ENCODE results near the gene RPL11.
"Not testable (repeated sequence)": the region's sequence is repeated elsewhere in the genome, so short reads cannot be mapped to it uniquely, and the experiment has no call there.

Gene RPL11

DNA sequence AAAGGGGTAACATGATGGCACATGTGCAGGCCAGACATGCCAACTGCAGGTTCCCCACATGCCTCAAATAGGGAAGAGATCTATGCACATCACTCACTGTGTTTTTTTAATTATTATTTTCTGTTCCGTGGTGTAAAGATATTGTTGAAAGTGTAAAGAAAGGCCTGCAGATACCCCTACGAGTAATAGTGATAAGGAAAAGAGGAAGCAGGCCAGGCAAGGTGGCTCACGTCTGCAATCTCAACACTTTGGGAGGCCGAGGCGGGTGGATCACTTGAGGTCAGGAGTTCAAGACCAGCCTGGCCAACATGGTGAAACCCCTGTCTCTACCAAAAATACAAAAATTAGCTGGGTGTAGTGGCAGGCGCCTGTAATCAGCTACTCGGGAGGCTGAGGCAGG lies 6.4 kb upstream of the RPL11 start:
- DNase-seq (ENCODE audit: low read depth): not testable (repeated sequence)

DNA sequence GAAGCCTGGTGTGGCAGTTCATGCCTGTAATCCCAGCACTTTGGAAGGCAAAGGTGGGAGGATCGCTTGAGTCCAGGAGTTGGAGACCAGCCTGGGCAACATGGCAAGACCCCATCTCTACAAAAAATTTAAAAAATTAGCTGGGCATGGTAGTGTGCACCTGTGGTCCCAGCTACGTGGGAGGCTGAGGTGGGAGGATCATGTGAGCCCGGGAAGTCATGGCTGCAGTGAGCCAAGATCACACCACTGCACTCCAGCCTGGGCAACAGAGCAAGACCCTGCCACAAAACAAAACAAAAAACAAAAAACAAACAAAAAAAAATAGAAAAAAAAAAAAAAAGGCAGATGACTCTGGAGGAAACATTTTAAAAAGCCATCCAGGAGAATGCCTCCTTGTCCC lies 3.9 kb upstream of the RPL11 start:
- DNase-seq (ENCODE audit: low read depth): not testable (repeated sequence)

DNA sequence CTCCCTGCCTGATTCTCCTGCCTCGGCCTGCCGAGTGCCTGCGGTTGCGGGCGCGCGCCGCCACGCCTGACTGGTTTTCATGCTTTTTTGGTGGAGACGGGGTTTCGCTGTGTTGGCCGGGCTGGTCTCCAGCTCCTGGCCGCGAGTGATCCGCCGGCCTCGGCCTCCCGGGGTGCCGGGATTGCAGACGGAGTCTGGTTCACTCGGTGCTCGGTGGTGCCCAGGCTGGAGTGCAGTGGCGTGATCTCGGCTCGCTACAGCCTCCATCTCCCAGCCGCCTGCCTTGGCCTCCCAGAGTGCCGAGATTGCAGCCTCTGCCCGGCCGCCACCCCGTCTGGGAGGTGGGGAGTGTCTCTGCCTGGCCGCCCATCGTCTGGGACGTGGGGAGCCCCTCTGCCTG lies 3.3 kb upstream of the RPL11 start:
- DNase-seq (ENCODE audit: low read depth): not testable (repeated sequence)

DNA sequence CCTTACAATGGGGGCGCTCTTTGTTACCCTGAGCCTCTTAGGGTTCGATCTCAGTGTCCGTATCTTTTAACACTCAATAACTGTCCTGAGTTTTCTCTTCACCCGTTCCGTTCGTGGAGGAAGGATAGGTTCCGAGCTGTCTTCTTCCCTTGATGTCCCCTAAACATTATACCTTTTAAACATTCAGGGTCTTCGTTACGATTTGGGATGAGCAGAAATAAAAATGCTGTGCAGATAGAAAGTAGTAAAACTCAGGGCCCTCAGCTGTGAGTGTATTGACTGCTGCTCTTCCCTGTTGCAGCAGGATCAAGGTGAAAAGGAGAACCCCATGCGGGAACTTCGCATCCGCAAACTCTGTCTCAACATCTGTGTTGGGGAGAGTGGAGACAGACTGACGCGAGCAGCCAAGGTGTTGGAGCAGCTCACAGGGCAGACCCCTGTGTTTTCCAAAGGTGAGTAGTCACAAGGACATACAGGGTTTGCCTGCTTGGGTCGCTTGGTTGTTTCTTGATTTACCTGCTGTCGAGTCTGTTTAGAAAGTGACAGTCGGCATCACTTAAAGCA lies 784 bp downstream of the RPL11 start:
- DNase-seq (ENCODE audit: low read depth): no peak

DNA sequence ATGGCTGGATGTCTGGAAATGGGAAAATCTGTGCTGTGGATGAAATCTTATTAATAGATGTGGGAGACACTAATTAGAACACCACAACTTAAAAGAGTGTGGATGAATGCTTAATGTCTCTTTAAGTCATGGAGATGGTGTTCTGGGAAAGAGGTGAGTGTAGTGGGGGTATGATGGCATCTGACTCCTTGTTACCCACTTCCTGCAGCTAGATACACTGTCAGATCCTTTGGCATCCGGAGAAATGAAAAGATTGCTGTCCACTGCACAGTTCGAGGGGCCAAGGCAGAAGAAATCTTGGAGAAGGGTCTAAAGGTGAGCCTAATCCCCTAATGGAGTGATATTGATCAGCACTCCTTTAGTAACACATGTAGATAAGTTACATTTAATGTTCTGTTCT lies 2.0 kb downstream of the RPL11 start:
- no peak for DNase-seq (ENCODE audit: low read depth)

DNA sequence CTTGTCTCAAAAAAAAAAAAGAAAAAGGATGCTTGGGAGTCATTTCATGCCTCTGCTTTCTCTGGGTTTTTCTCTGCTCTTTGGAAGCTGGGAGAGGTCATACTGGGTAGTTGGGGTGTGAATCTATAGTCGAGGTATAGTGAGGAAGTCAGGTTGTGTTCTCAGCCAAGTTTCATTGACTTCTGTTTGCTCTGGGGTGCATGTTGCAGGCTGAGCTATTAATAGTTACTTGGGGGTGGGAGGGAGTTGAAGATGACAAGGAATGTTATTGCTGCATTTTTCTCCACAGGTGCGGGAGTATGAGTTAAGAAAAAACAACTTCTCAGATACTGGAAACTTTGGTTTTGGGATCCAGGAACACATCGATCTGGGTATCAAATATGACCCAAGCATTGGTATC lies 2.8 kb downstream of the RPL11 start:
- DNase-seq (ENCODE audit: low read depth): no peak

DNA sequence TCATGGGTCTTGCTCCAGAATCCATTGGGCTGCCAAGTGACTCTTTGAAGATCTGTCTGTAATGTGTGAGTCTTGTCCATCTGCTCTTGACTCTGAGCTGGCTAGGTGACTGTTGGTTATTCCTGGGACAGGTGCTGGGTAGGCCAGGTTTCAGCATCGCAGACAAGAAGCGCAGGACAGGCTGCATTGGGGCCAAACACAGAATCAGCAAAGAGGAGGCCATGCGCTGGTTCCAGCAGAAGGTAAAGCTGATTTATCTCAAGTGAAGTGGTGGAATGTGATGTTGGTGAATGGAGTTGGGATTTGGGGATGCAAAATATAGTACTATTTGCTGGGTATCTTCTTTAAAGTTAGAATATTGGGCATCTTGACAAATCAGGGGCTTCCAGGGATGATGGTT lies 4.1 kb downstream of the RPL11 start:
- DNase-seq (ENCODE audit: low read depth): no peak

DNA sequence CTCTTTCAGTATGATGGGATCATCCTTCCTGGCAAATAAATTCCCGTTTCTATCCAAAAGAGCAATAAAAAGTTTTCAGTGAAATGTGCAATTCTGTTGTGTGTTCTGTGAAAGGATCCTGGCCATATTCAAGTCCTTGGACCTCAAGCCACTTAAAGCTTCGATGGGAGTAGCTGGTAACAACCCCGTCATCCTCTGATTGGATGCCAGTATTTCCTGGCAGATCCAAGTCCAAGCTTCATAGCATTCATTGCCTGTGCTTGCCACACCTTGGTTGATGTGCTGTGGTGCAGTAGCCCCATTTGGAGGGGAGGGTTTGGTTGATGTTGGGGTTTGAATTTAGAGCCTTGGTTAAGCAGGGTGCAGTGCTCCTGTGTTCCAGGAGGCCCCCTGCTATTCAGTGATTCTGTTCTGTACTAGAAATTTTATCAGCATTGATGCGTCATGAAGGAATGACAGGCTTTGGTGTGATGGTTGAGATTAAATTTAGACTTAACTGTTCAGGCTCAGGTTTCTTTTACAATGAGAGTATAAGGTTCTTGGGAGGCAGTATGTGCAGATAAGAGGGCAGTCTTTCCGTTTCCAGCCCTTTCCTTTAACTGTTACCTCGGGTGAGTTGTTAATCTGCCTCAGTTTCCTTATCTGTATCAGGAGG lies 4.9 kb downstream of the RPL11 start:
- DNase-seq (ENCODE audit: low read depth): no peak

DNA sequence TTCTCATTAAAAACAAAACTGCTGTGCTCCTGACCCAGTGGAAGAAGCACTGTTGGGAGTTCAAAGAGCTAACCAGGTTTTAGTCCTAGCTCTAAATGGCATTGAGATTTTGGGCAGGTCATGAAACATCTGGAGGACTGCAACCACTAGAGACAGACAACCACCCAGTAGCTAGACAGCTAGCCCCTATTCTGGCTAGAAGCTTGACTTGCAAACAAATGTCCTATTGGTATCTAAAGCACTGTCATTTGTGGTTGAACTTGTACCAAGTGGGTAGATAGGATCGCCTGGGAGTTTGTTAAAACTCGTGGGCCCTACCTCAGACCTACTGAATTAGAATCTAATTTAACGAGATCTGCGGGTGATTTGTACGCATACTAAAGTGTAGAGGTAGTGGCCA lies 6.9 kb downstream of the RPL11 start:
- DNase-seq (ENCODE audit: low read depth): no peak

DNA sequence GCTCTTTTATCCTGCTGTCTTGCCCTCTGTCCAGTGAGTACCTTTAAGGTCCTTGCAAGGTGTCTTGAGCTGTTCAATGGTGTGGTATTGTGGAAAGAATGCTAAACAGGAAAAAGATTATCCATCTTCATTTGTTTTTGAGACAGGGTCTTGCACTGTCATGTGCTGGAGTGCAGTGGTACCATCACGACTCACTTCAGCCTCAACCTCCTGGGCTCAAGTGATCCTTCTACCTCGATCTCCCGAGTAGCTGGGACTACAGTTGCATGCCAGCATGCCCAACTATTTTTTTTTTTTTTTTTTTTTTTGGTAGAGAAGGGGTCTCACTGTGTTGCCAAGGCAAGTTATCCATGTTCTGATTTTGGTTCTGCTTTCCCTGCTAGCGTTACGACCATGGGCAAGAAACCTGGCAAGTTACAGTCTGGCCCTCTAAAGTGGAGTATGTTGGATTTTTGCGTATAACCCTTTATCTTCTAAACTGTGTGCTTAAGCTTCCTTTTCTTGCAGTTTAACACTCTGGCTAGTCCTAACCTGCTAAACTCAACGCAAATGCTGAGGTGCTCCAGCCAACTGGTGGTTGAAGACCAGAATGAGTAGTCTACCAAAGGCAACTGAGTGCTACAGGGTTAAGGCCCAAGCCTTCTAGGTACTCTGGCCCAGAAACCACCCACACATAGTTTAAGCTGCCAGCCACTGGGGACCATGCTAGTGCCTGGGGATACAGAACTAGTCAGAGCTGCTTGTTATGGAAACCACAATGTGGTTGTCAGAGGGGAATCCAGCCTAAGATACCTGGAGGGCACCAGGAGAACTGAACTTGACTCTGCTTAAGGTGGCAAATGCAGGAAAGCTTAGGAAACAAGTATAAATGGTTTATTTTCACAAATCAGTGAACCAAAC lies 7.9 kb downstream of the RPL11 start:
- no peak for DNase-seq (ENCODE audit: low read depth)

DNA sequence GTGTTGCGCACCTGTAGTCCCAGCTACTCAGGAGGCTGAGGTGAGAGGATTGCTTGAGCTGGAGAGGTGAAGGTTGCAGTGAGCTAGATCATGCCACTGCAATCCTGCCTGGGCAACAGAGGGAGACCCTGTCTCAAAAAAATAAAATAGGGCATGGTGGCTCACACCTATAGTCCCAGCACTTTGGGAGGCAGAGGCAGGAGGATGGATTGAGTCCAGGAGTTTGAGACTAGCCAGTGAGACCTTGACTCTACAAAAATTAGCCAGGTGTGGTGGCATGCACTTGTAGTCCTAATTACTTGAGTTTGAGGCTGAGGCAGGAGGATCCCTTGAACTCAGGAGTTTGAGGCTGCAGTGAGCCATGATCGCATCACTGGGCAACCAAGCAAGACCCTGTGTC lies 9.7 kb downstream of the RPL11 start:
- no peak for DNase-seq (ENCODE audit: low read depth)

DNA sequence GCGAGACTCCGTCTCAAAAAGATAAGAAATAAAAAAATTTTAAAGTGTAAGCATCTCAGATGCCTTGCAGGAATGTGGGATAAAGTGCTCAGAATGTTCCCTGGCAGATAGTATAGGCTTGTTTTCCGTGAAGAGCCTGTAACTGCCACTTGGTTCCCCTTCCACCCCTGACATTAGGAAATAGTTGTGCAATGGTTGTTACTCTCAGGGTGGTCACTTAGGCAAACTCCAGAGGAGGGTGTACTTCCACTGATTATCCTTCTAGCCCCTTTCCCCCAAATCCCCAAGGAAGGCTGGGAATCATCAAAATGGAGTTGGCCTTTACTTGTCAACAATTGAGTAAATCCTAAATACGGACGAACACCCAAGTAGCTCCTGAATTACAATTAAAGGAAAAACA lies 10.4 kb downstream of the RPL11 start:
- no peak for DNase-seq (ENCODE audit: low read depth)

DNA sequence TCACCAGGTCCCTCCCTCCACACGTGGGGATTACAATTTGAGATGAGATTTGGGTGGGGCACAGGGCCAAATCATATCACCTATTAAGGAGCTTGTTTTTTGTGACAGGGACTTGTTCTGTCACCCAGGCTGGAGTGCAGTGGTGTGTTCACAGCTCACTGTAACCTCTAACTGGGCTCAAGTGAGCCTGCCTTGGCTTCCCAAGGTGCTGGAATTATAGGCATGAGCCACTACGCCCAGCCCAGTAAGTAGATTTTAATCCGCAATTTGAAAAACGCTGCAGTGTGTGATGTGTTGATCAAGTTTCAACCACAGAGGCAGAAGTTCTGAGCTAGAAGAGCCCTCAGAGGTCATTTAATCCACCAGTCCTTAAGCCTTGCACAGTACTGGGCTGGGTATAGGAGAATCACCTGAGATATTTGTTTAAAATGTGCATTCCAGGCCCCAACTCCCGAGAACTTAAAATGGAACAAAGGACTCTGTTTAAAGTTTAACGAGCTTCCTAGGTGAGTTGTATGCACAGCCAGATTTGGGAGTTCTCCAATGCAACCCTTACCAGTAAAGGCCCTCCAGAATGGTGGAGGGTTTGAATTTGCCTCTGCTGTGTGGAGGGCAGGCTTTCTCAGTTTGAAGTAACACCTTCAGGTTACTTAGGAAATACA lies 13.4 kb downstream of the RPL11 start:
- no peak for DNase-seq (ENCODE audit: low read depth)

DNA sequence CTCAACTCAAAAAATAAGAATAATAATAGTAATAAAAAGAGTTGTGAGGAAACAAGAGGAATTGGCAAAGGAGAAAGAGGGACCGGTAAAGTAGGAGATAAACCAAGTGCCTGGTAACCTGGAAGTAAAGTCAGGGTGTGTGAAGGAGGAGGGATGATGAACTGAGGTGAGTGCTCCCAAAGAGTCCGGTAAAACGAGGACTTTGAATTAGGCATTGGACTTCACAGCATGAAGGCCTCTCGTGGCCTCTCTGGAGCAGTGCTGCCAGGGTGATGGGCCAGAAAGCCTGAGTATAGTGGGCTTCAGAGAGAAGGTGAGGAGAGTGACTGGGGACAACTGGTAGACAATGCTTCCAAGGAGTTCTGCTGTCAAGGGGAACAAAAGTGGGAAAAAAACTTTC lies 17.6 kb downstream of the RPL11 start:
- DNase-seq (ENCODE audit: low read depth): no peak

DNA sequence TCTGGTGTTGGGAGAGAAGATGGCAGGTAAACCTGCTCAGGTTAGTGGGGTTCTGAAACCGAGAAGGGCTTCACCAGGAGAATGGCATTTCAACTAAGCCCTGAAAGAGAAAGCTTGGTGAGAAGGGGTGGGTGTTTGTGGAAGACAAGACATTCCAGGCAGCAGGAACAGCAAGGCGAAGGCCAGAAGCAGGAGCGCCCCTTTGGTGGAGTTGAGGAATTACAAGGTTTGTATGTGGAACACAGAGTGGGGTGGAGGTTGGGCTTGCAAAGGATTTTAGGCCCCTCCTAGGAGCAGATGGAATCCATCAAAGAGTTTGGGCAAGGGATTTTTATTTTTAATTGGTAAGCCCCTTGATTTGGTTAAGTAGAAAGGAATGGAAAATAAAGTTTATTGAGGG lies 26.9 kb downstream of the RPL11 start:
- DNase-seq (ENCODE audit: low read depth): no peak

DNA sequence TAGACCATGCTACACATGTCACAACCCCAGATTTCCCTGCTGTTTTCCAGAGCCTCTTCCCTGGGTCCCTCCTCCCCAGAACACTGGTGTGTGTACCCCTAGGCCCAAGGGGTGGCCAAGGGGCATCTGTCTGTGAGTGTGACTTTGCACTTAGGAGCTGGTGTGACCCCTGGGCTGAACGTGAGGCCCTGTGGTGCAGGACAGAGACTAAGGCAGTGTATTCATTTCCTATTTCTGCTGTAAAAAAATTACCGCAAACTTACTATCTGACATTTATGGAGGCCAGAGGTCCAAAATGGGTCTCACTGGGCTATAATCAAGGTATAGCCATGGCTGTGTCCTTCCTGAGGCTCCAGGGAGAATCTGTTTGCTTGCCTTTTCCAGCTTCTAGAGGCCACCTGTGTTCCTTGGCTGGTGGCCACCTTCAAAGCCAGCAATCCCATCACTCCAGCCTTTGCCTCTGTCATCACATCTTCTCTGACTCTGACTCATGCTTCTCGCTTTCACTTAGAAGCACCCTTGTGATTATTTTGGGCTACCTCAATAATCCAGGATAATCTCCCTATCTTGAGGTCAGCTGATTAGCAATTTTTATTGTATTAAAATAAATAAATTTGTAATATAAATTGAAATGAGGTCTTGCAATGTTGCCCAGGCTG lies 27.7 kb downstream of the RPL11 start:
- DNase-seq (ENCODE audit: low read depth): no peak

DNA sequence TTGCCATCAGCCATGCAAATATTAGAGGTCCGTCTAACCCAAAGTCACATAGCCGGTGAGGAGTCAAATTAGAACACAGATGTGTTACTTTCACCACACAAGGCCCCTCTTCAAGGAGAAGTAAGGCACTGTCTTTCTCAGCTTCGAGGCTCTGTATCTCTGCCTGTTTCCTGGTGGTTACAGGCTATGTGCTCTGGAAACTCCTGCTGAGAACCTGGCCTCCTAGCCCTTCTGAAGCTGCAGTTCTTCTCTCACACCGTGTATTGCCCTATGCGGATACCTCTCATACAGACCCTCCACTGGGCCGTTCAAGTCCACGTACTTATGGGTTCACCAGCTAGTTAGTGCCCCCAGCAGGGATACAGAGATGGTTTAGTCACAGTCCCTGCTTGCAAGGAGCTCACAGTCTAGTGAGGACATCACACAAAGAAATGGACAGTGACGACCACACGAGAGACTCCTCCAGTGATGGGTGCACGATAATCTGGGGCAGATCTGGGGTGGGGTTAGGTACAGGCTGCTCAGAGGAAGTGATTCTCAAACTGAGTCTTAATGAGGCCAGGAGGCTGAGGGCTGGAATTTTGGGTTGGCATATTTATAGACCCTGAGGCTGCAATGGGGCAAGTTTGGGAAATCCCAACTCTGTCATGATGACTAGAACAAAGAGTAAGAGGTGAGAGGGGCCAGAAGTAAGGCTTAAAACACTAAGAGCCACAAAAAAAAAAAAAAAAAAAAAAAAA lies 28.8 kb downstream of the RPL11 start:
- DNase-seq (ENCODE audit: low read depth): no peak

DNA sequence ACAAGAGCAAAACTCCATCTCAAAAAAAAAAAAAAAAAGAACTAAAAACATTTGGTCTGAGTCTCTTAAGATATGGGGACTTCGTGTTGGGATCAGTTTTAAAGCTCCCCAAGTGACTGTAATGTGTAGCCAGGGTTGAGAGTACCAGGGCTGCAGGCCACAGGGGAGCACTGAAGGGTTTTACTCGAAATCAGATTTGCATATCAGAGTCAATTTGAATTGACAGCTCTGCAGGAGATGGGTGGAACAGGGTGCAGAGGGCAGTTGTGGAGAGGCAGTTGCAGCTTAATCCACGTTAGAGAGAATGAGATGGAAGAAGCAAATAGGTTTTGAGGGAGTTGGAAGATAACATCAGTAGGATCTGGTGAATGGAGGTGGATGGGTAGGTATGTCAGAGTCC lies 31.0 kb downstream of the RPL11 start:
- DNase-seq (ENCODE audit: low read depth): no peak

DNA sequence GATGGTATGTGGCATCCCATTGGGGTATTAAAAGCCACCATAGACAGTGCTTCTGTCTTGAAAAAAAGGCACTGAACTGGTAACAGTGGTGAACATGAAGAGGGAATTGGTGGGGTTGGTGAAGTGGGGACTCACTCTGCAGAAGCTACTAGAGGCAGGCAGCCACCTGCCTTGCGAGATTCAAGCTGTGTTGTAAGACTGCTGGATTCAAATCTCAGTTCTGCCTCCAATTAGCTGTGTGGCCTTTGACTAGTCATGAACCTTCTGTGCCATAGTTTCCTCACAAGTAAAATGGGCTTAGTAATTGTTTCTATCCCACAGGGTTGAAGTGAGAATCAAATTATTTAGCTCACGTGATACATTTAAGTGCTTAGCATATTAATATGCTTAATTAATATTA lies 35.1 kb downstream of the RPL11 start:
- DNase-seq (ENCODE audit: low read depth): no peak

DNA sequence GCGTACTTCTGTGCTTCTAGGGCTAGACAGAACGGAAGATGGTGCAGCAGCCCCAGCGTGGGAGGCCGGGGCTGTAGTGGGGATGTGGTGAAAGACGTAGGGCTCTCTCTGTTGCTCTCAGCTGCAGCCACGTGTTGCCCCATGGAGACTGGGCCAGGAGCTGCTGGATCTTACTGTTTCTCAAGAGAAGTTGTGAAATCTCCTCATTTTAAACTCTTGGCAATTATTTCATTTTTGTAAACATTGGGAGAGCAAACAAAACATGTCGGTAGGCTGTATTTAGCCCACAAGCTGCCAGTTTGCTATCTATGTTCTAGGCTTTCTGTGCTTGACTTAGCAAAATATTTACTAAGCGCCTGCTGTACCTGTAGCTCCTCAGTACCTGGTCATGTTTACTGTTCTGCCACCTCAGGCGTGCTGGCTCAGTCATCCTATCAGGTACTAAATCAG lies 35.8 kb downstream of the RPL11 start:
- DNase-seq (ENCODE audit: low read depth): no peak
